Activated CD8-positive, alpha-beta memory T cell treated with anti-CD3 and anti-CD28 coated beads, Interleukin-2, amount 50 U/mL, for 1 hour (primary cell): Measurements from ENCODE around the gene THAP4.

Experiments used
- DNase-seq: peaks from one replicate; pipeline ENCODE4 v3.0.0-alpha.2; 2020; ENCODE audit errors: extremely low read depth

The THAP4 gene

GRCh38 chr2:241564596-241565410, 72.2 kb downstream of the THAP4 start:
- DNase-seq: no peak

- DNase-seq: no peak
Measured at GRCh38 chr2:241563981-241564595, 72.9 kb downstream of the THAP4 start.

GRCh38 chr2:241563571-241563980, 73.4 kb downstream of the THAP4 start:
- DNase-seq: no peak

GRCh38 chr2:241563031-241563507, 73.9 kb downstream of the THAP4 start:
- DNase-seq: no peak

GRCh38 chr2:241562269-241562891, 74.6 kb downstream of the THAP4 start:
- no peak for DNase-seq

- DNase-seq: no peak
Measured at GRCh38 chr2:241561832-241562231, 75.1 kb downstream of the THAP4 start.

- DNase-seq: no peak
Measured at GRCh38 chr2:241560883-241561474, 76.0 kb downstream of the THAP4 start.

GRCh38 chr2:241560162-241560882, 76.6 kb downstream of the THAP4 start:
- DNase-seq: no peak

- no peak for DNase-seq
Measured at GRCh38 chr2:241559323-241560161, 77.4 kb downstream of the THAP4 start.

- no peak for DNase-seq
Measured at GRCh38 chr2:241558532-241559322, 78.2 kb downstream of the THAP4 start, which contains the start of gene BOK. Gene BOK, plus strand, starts transcription at chr2:241558745. Its CDS starts 739 bp downstream, at chr2:241559484.

- no peak for DNase-seq
Measured at GRCh38 chr2:241556746-241557145, 80.2 kb downstream of the THAP4 start.

GRCh38 chr2:241555711-241556110, 81.2 kb downstream of the THAP4 start:
- DNase-seq: no peak

GRCh38 chr2:241554610-241555322, 82.2 kb downstream of the THAP4 start:
- no peak for DNase-seq

- DNase-seq: no peak
Measured at GRCh38 chr2:241553981-241554380, 83.0 kb downstream of the THAP4 start.

GRCh38 chr2:241553512-241553830, 83.5 kb downstream of the THAP4 start:
- no peak for DNase-seq

GRCh38 chr2:241551998-241552737, 84.8 kb downstream of the THAP4 start:
- no peak for DNase-seq

- DNase-seq: no peak
Measured at GRCh38 chr2:241551599-241551997, 85.4 kb downstream of the THAP4 start.
